SK-N-SH (cell line): Measurements from ENCODE around the gene CHD9. TPM values are rescaled to one million over a fixed set of nuclear protein-coding genes. Genes with fewer than 3 reads are reported as not detected.
A peak's percentile ranks its signal among the peaks of the same experiment; 100 is the strongest.

Source experiments
- CTCF ChIA-PET: fragments of 300-600, 350-600 bp; formaldehyde crosslinking; extraction: SDS; loops from one replicate; lab custom pipeline; 2021; lab: Yijun Ruan, JAX
- POLR2A ChIA-PET: fragments of 350-600 bp; sonication (Branson Sonifier 250); formaldehyde crosslinking; extraction: SDS; loops from one replicate; lab custom pipeline; 2020; ENCODE audit warnings: antibody characterized with exemption, inconsistent platforms; lab: Yijun Ruan, JAX
- DNase-seq: peaks from one replicate; pipeline ENCODE4 v3.0.0; 2012
- H2AFZ ChIP-seq: fragments of 200-600 bp; sonication (generic); 2 replicates; pipeline ENCODE4 v1.8.1; 2016; ENCODE audit warnings: antibody characterized with exemption, mild to moderate bottlenecking, low read depth
- H3F3A ChIP-seq: fragments of 200-600 bp; sonication (generic); replicated peaks from 2 replicates; pipeline ENCODE3; 2016; ENCODE audit warnings: antibody characterized with exemption, mild to moderate bottlenecking; ENCODE audit not compliant: insufficient read depth
- H3K27ac ChIP-seq, 2 experiments: fragments of 200-500 bp in 1 of 2; fragments of 200-600 bp in 1 of 2; sonication (Bioruptor generic) in 1 of 2; sonication (generic), shearing (Covaris generic) in 1 of 2; 2 replicates each; pipeline versions ENCODE4 v1.5.1 to v1.6.1; 2014 to 2016; ENCODE audit warnings: low read depth in 2 of 2, inconsistent platforms in 1 of 2, low read length in 1 of 2, mild to moderate bottlenecking in 1 of 2, mixed read lengths in 1 of 2
- H3K27me3 ChIP-seq: fragments of 200-600 bp; sonication (generic), shearing (Covaris generic); 2 replicates; pipeline ENCODE4 v1.6.1; 2016; ENCODE audit warnings: mixed run types; ENCODE audit not compliant: insufficient read depth
- H3K36me3 ChIP-seq, 2 experiments: fragments of 200-500 bp in 1 of 2; fragments of 200-600 bp in 1 of 2; sonication (Bioruptor generic) in 1 of 2; sonication (generic) in 1 of 2; replicated peaks in 1 of 2; 2 replicates each; pipeline versions ENCODE3 to v1.5.1; 2014 to 2016; ENCODE audit warnings: low read length in 1 of 2, mild to moderate bottlenecking in 1 of 2; ENCODE audit not compliant: insufficient read depth in 2 of 2, control insufficient read depth in 1 of 2
- H3K4me1 ChIP-seq, 2 experiments: fragments of 200-500 bp in 1 of 2; fragments of 200-600 bp in 1 of 2; sonication (Bioruptor generic) in 1 of 2; sonication (generic), shearing (Covaris generic) in 1 of 2; 2 replicates each; pipeline versions ENCODE4 v1.5.1 to v1.6.1; 2014 to 2016; ENCODE audit warnings: low read depth in 1 of 2, low read length in 1 of 2, mixed run types in 1 of 2; ENCODE audit not compliant: insufficient read depth in 2 of 2, control insufficient read depth in 1 of 2
- H3K4me2 ChIP-seq: fragments of 200-600 bp; sonication (generic), shearing (Covaris generic); 2 replicates; pipeline ENCODE4 v1.6.1; 2017; ENCODE audit warnings: mixed run types
- H3K4me3 ChIP-seq, 2 experiments: fragments of 200-500 bp in 1 of 2; fragments of 200-600 bp in 1 of 2; sonication (Bioruptor generic) in 1 of 2; sonication (generic), shearing (Covaris generic) in 1 of 2; 2 replicates each; pipeline versions ENCODE4 v1.5.1 to v1.8.1; 2014 to 2016; ENCODE audit warnings: low read depth in 2 of 2, inconsistent platforms in 1 of 2, low read length in 1 of 2, mild to moderate bottlenecking in 1 of 2, mixed read lengths in 1 of 2, moderate library complexity in 1 of 2
- H3K79me2 ChIP-seq: fragments of 200-600 bp; sonication (generic); 2 replicates; pipeline ENCODE4 v1.8.1; 2017; ENCODE audit warnings: mild to moderate bottlenecking; ENCODE audit not compliant: insufficient read depth
- H3K9ac ChIP-seq: fragments of 200-600 bp; sonication (generic); 2 replicates; pipeline ENCODE4 v1.6.1; 2017; ENCODE audit warnings: mixed run types
- H3K9me2 ChIP-seq: fragments of 200-600 bp; sonication (generic); 2 replicates; pipeline ENCODE4 v1.6.1; 2017; ENCODE audit warnings: mixed run types
- H3K9me3 ChIP-seq: fragments of 200-600 bp; sonication (generic); 2 replicates; pipeline ENCODE4 v1.6.1; 2017; ENCODE audit warnings: mixed run types, mild to moderate bottlenecking, moderate library complexity
- H4K20me1 ChIP-seq: fragments of 200-600 bp; sonication (generic); 2 replicates; pipeline ENCODE4 v1.6.1; 2017; ENCODE audit warnings: mild to moderate bottlenecking, mixed run types; ENCODE audit not compliant: insufficient read depth
- CHD2 ChIP-seq: fragments of 150-350 bp; IDR thresholded peaks from 2 replicates; pipeline ENCODE4 v1.6.1; 2018; ENCODE audit warnings: low read length; ENCODE audit not compliant: partially characterized antibody
- FOSL2 ChIP-seq: IDR thresholded peaks from 2 replicates; pipeline ENCODE4 v1.4.0; 2012; ENCODE audit warnings: low read depth, mild to moderate bottlenecking, moderate library complexity, borderline replicate concordance
- RFX5 ChIP-seq: IDR thresholded peaks from 2 replicates; pipeline ENCODE4 v1.6.1; 2012; ENCODE audit warnings: mild to moderate bottlenecking, improper control_type of control experiment, low read length
- SMC3 ChIP-seq: IDR thresholded peaks from 2 replicates; pipeline ENCODE4 v1.6.1; 2012; ENCODE audit warnings: low read depth, low read length, improper control_type of control experiment
- TCF12 ChIP-seq: IDR thresholded peaks from 2 replicates; pipeline ENCODE4 v1.4.0; 2012
- TEAD4 ChIP-seq: IDR thresholded peaks from 2 replicates; pipeline ENCODE4 v1.4.0; 2012; ENCODE audit warnings: mild to moderate bottlenecking, borderline replicate concordance; ENCODE audit not compliant: insufficient read depth
- WGBS: methylation state at CpG from one replicate; pipeline ENCODE4 v1.1.6; 2017; ENCODE audit warnings: low lambda C conversion rate; 5-methylcytosine and 5-hydroxymethylcytosine counted together
- polyA plus RNA-seq, 3 experiments: library from polyadenylated mRNA; depleted of rRNA; stranded (reverse); fragments of >200 nt; gene quantifications; 2 replicates each; pipeline ENCODE4 v1.2.3, GENCODE V29; 2012
- TF ChIP-seq, protein P1 (sequence below): IDR thresholded peaks from 2 replicates; pipeline ENCODE4; 2012
- TF ChIP-seq, protein P2 (sequence below): fragments of 150-350 bp; IDR thresholded peaks from 2 replicates; pipeline ENCODE4 v1.6.1; 2016; ENCODE audit warnings: mild to moderate bottlenecking, low read depth, low read length

The CHD9 gene
- polyA plus RNA-seq, 1 of the 3 experiments (the other 2 are of a cell fraction), result 6.2 TPM

DNA sequence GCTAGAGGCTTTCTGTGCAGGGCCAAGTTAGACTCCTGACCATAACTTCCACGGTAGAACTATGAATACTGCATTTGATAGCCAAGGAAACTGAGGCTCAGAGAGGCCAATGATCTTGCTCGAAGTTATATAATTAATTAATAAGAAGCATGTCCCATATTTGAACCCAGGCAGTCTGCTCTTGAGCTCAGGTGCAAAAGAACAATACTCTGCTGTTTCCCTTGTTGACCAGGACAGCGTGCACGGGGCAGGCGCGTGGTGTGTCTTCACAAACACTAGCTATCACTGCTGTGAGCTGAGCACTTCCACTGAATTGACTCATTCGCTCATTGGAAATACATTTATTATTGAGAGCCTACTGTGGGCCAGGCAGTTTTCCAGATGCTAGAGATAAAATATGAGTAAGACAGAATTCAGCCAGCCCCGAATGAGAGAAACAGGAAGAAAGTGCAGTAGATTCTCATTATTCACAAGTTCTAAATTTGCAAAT is 1.6 kb downstream of the CHD9 start:
- Histone ChIP-seq H3K36me3 (no peaks in the 10 kb centered on the region), H3K4me1 (peaks cover 12 to 14% of the 10 kb centered on the region in 2 experiments; a peak in 2 of 4 replicates), H2AFZ (no peak overlapping the region)
- WGBS, result 82% methylated on average over 8 of the region's 8 CpGs
- TF ChIP-seq CHD2 (no peak), FOSL2 (peak; percentile 30; the same call in 1 of the 2 replicates), SMC3 (no peak), TCF12 (0 out of 2 replicates have a peak, but pooled peaks have one; percentile 5)
- TF ChIP-seq, protein P1, sequence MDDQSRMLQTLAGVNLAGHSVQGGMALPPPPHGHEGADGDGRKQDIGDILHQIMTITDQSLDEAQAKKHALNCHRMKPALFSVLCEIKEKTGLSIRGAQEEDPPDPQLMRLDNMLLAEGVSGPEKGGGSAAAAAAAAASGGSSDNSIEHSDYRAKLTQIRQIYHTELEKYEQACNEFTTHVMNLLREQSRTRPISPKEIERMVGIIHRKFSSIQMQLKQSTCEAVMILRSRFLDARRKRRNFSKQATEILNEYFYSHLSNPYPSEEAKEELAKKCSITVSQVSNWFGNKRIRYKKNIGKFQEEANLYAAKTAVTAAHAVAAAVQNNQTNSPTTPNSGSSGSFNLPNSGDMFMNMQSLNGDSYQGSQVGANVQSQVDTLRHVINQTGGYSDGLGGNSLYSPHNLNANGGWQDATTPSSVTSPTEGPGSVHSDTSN, result 0 out of 2 replicates have a peak, but pooled peaks have one; percentile 8
- TF ChIP-seq, all 33 proteins: peak for 3
- no peaks in the 10 kb centered on the region for H3K9me2 ChIP-seq
- H4K20me1 ChIP-seq, result no peaks in the 10 kb centered on the region
- no peaks in the 10 kb centered on the region for H3K27me3 ChIP-seq
- no peaks in the 10 kb centered on the region for H3K9me3 ChIP-seq
- ChIA-PET CTCF (interaction anchor here (0.8 to 5.2 kb wide), 14 partner anchors 9 to 226 kb away, joined by 3 to 50 read pairs (median 22); no protein-coding TSS in a partner anchor), POLR2A (interaction anchor here (1.1 to 2.3 kb wide), 3 partner anchors 24 to 43 kb away, joined by 4 to 18 read pairs (median 7); no protein-coding TSS in a partner anchor)
- peaks cover 74% of the 10 kb centered on the region for H3K79me2 ChIP-seq
- H3F3A ChIP-seq, result peaks cover 16% of the 10 kb centered on the region
- peak overlapping the region; percentile 88 to 91; a peak in 3 of 4 replicates for H3K27ac ChIP-seq
- no peak for DNase-seq
- peak overlapping the region; percentile 95 for H3K4me2 ChIP-seq
- peak overlapping the region in 1 of 2 experiments; percentile 95; a peak in 1 of 4 replicates for H3K4me3 ChIP-seq
- H3K9ac ChIP-seq, result no peak overlapping the region; the same call in 1 of the 2 replicates

DNA sequence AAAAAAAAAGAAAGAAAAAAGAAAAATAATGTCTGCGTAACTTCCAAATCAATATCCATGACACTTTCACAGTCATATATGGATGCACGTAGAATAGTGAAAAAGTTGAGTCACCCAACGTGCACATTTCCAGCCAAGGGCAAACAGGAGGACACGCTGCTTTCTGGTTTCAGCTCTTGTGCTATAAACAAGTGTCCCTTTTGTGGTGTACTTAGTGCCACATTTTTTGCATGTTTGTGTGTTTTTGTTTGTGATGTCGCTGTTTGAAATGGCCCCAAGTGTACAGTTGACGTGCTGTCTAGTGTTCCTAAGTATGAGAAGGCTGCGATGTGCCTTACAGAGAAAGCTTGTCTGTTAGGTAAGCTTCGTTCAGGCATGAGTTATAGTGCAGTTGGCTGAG is 2.9 kb downstream of the CHD9 start:
- Histone ChIP-seq H3K9me3 (no peaks in the 10 kb centered on the region), H2AFZ (no peak overlapping the region), H3K79me2 (peaks cover 80% of the 10 kb centered on the region), H3K9ac (no peak overlapping the region), H3K4me1 (peaks cover 12 to 15% of the 10 kb centered on the region in 2 experiments; a peak in 2 of 4 replicates), H3K27me3 (no peaks in the 10 kb centered on the region), H3K36me3 (peaks cover 0 to 3% of the 10 kb centered on the region in 2 experiments), H3K27ac (no peak overlapping the region), H3K4me2 (no peak overlapping the region), H4K20me1 (no peaks in the 10 kb centered on the region), H3F3A (peaks cover 12% of the 10 kb centered on the region), H3K4me3 (no peak overlapping the region), H3K9me2 (no peaks in the 10 kb centered on the region)
- DNase-seq, result no peak
- CTCF ChIA-PET, result interaction anchor here (0.6 to 5.2 kb wide), 4 partner anchors 66 to 151 kb away, joined by 3 to 33 read pairs (median 4); no protein-coding TSS in a partner anchor
- 95% methylated on average over 8 of the region's 8 CpGs for WGBS
- POLR2A ChIA-PET, result interaction anchor here (2.3 kb wide), 1 partner anchor 28 kb away, joined by 7 read pairs; no protein-coding TSS in a partner anchor
- no peak for TF ChIP-seq RFX5
- no peak for TF ChIP-seq TEAD4
- TF ChIP-seq, protein P2, sequence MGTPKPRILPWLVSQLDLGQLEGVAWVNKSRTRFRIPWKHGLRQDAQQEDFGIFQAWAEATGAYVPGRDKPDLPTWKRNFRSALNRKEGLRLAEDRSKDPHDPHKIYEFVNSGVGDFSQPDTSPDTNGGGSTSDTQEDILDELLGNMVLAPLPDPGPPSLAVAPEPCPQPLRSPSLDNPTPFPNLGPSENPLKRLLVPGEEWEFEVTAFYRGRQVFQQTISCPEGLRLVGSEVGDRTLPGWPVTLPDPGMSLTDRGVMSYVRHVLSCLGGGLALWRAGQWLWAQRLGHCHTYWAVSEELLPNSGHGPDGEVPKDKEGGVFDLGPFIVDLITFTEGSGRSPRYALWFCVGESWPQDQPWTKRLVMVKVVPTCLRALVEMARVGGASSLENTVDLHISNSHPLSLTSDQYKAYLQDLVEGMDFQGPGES, result no peak
